B cell (primary cell): ENCODE measurements around the gene XCL1.
"Not testable (repeated sequence)": the region's sequence is repeated elsewhere in the genome, so short reads cannot be mapped to it uniquely, and the experiment has no call there.

Source experiments
- CTCF ChIP-seq: fragments of 200-600 bp; IDR thresholded peaks from one replicate; pipeline ENCODE4 v1.8.0; 2022; ENCODE audit warnings: antibody characterized with exemption, mild to moderate bottlenecking
- EZH2 ChIP-seq: IDR thresholded peaks from 2 replicates; pipeline ENCODE4 v1.6.1; 2012; ENCODE audit warnings: borderline replicate concordance, low read depth, mild to moderate bottlenecking, moderate library complexity, low read length; ENCODE audit not compliant: insufficient read depth, poor library complexity, severe bottlenecking

- TF ChIP-seq CTCF, EZH2: not testable (repeated sequence)
These were observed 19.0 kb downstream of the XCL1 start for GRCh38 chr1:168595403-168595802.
